Immature natural killer cell (primary cell): ENCODE results near the gene C12orf60. TPM values are rescaled to one million over a fixed set of nuclear protein-coding genes. Genes with fewer than 3 reads are reported as not detected.

Source experiments
- DNase-seq, 3 donors: peaks; one replicate each; pipeline ENCODE4 v3.0.0; 2022; ENCODE audit warnings: mixed read lengths in 1 of 3
- H3K27ac Mint-ChIP-seq, 6 donors: one replicate each; pipeline ENCODE4 v1.8.0; 2020; ENCODE audit warnings: mixed read lengths in 6 of 6, mild to moderate bottlenecking in 5 of 6, inconsistent platforms in 4 of 6, moderate library complexity in 3 of 6
- H3K27me3 Mint-ChIP-seq, 3 donors: one replicate each; pipeline ENCODE4 v1.8.0; 2020 to 2021; ENCODE audit warnings: low read depth in 3 of 3, mild to moderate bottlenecking in 3 of 3, mixed read lengths in 3 of 3, moderate library complexity in 3 of 3, inconsistent platforms in 1 of 3
- H3K36me3 Mint-ChIP-seq, 3 donors: one replicate each; pipeline ENCODE4 v1.8.0; 2020; ENCODE audit warnings: mixed read lengths in 3 of 3, inconsistent platforms in 2 of 3, mild to moderate bottlenecking in 2 of 3
- H3K4me1 Mint-ChIP-seq, 2 donors: one replicate each; pipeline ENCODE4 v1.8.0; 2020; ENCODE audit warnings: inconsistent platforms in 2 of 2, mild to moderate bottlenecking in 2 of 2, mixed read lengths in 2 of 2, moderate library complexity in 1 of 2
- H3K4me3 Mint-ChIP-seq, 5 donors: one replicate each; pipeline ENCODE4 v1.8.0; 2020; ENCODE audit warnings: mild to moderate bottlenecking in 5 of 5, mixed read lengths in 5 of 5, inconsistent platforms in 3 of 5, moderate library complexity in 3 of 5
- H3K9me3 Mint-ChIP-seq, 6 donors: one replicate each; pipeline ENCODE4 v1.8.0; 2020; ENCODE audit warnings: mild to moderate bottlenecking in 6 of 6, mixed read lengths in 6 of 6, inconsistent platforms in 4 of 6, moderate library complexity in 3 of 6
- polyA plus RNA-seq, 3 donors: library from polyadenylated mRNA; unstranded; fragments of 300-500 nt; fragmentation: Illumina TruSeq; gene quantifications; one replicate each; pipeline ENCODE4 v1.2.3, GENCODE V29; 2021

Gene C12orf60
- polyA plus RNA-seq, 3 donors from 2014 or later: 0.57 to 1.1 TPM; not detected in 1

DNA sequence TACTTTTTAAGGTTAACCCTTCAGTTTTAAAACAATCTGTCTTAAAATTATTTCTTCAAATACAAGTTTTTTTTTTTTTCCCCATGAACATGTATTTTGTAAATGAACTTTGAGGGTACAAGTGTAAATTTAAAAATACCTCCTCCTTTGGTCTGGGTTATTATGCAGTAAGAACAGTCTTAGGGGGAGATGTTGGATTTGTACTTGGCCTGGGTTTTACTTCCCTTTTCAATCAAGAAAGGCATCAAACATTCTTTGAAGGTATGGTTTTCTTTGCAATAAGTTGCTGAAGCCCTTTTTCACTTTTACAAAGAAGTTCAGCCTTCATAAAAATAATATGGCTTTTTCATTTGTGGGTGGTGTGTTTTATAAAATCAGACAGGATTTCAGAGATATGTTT is 20.7 kb upstream of the C12orf60 start:
- H3K9me3 Mint-ChIP-seq: no peaks in the 10 kb centered on the region
- no peak overlapping the region for H3K4me3 Mint-ChIP-seq
- H3K4me1 Mint-ChIP-seq: no peaks in the 10 kb centered on the region
- H3K27me3 Mint-ChIP-seq: peaks cover 0 to 3% (median 3%) of the 10 kb centered on the region in 3 donors
- no peak for DNase-seq
- no peak overlapping the region for H3K27ac Mint-ChIP-seq
- H3K36me3 Mint-ChIP-seq: peaks cover 8 to 26% (median 11%) of the 10 kb centered on the region in 3 donors

DNA sequence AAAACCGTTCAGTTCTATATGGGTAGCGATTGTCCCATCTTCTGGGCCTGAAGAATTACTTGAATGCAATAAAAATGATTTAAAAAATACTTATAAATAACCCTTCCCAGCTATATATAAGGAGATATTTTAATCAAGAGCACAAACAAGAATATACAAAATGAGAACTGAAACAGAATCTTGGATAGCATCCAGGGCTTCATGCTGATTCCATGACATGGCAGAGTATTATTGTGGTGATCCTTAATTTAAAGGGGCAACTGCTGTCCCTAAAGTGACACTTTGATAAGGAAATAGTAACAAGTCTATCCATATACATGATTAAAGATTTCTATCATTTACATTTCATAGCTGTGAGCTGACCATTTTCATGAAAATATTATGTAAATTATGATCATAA is 19.0 kb upstream of the C12orf60 start:
- no peaks in the 10 kb centered on the region for H3K4me1 Mint-ChIP-seq
- no peak overlapping the region for H3K4me3 Mint-ChIP-seq
- H3K27ac Mint-ChIP-seq: peak overlapping the region in 1 of 6 donors; percentile 57
- no peaks in the 10 kb centered on the region for H3K9me3 Mint-ChIP-seq
- no peak for DNase-seq
- peaks cover 12 to 40% (median 15%) of the 10 kb centered on the region in 3 donors for H3K36me3 Mint-ChIP-seq
- H3K27me3 Mint-ChIP-seq: peaks cover 0 to 3% (median 0%) of the 10 kb centered on the region in 3 donors

DNA sequence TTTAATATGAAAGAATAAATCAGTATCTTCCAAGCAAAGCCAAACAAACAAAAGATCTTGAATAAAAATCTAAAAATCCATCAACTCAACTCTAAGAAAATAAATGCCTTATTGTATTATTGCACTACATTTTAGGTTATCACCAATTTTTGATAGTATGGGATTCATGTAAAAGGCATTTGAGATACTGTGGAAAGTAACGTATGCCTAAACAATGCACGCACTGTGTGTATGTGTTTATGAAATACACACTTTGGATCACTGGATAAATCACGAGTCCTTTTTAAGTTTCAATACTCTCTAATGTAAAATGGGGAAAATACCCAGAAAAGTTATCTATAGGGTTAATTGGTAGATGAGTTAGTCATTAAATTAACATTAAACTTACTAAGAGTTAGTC is 17.9 kb upstream of the C12orf60 start:
- no peaks in the 10 kb centered on the region for H3K9me3 Mint-ChIP-seq
- no peaks in the 10 kb centered on the region for H3K4me1 Mint-ChIP-seq
- H3K4me3 Mint-ChIP-seq: no peak overlapping the region
- no peak overlapping the region for H3K27ac Mint-ChIP-seq
- peaks cover 22 to 51% (median 23%) of the 10 kb centered on the region in 3 donors for H3K36me3 Mint-ChIP-seq
- peaks cover 0 to 3% (median 0%) of the 10 kb centered on the region in 3 donors for H3K27me3 Mint-ChIP-seq
- no peak for DNase-seq

DNA sequence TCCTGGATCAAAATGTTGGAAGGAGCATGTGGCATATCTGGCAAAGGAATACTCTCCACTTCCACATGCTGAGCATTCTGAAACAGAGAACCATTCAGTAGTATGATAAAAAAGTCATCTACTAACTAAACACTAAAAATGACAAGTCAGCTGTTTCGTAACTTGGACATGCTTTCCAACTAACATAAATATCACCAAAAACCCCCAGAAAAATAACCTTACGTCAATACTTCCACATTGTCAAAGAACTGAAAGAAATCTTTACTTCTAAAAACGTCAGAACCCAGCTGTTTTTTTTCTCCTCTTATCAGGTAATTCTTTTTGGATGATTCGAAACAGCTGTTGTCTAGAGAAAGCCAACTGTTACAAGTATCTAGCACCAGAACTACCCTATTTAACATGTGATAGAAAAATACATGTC is 8.4 kb upstream of the C12orf60 start:
- H3K27ac Mint-ChIP-seq: peak overlapping the region in 1 of 6 donors; percentile 4
- peaks cover 22 to 58% (median 46%) of the 10 kb centered on the region in 3 donors for H3K36me3 Mint-ChIP-seq
- DNase-seq: no peak
- peaks cover 0 to 2% of the 10 kb centered on the region in 2 donors for H3K4me1 Mint-ChIP-seq
- H3K4me3 Mint-ChIP-seq: no peak overlapping the region
- no peaks in the 10 kb centered on the region for H3K9me3 Mint-ChIP-seq
- H3K27me3 Mint-ChIP-seq: peaks cover 0 to 3% (median 2%) of the 10 kb centered on the region in 3 donors

DNA sequence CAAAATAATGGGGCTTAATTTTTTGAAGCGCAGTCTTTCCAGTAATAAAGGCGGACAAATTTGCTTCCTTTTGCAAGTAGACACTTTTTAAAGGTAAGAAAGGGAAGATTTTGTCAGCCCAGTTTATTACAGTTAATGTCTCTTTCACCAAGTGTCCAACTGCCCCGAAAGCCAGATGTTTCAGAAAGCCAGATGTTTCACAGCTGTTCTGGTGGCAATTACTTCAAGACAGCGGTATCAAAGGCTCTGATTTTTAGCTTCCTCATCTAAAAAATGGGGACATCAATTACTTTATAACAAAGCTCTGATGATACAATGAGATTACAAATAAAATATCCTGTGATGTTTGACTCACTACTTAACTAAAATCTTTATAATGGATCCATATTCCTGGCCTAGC is 1.2 kb upstream of the C12orf60 start:
- no peak overlapping the region for H3K4me3 Mint-ChIP-seq
- H3K9me3 Mint-ChIP-seq: no peaks in the 10 kb centered on the region
- H3K27ac Mint-ChIP-seq: no peak overlapping the region
- DNase-seq: no peak
- H3K27me3 Mint-ChIP-seq: peaks cover 0 to 3% (median 0%) of the 10 kb centered on the region in 3 donors
- H3K36me3 Mint-ChIP-seq: peaks cover 0 to 16% (median 8%) of the 10 kb centered on the region in 3 donors
- peaks cover 0 to 5% of the 10 kb centered on the region in 2 donors for H3K4me1 Mint-ChIP-seq

GRCh38 chr12:14802721-14803010 is 804 bp upstream of the C12orf60 start:
- no peaks in the 10 kb centered on the region for H3K9me3 Mint-ChIP-seq
- H3K36me3 Mint-ChIP-seq: peaks cover 0 to 12% (median 5%) of the 10 kb centered on the region in 3 donors
- no peak overlapping the region for H3K4me3 Mint-ChIP-seq
- no peak overlapping the region for H3K27ac Mint-ChIP-seq
- peaks cover 0 to 2% (median 0%) of the 10 kb centered on the region in 3 donors for H3K27me3 Mint-ChIP-seq
- DNase-seq: no peak
- H3K4me1 Mint-ChIP-seq: peaks cover 0 to 5% of the 10 kb centered on the region in 2 donors

DNA sequence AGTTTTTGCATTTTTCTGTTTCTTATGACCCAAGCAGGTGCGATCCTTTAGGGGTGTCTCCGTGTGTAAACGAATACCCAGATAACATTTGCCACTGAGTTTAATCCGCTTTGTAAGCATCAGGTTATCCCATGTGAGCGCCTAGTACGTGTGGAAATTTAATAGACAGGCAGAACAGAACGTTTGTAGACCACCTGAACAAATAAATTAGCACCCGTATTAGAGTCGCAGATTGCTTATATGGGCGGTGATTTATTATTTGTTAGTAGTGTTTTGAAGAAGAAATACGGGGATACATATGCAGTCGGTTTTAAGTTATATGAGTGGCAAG is 325 bp downstream of the C12orf60 start:
- Mint-ChIP-seq H3K36me3 (peaks cover 0 to 8% (median 5%) of the 10 kb centered on the region in 3 donors), H3K27ac (no peak overlapping the region), H3K9me3 (no peaks in the 10 kb centered on the region), H3K4me1 (peaks cover 0 to 5% of the 10 kb centered on the region in 2 donors), H3K27me3 (peaks cover 0 to 2% (median 0%) of the 10 kb centered on the region in 3 donors), H3K4me3 (no peak overlapping the region)
- DNase-seq: no peak

- no peak overlapping the region for H3K27ac Mint-ChIP-seq
- H3K27me3 Mint-ChIP-seq: no peaks in the 10 kb centered on the region
- DNase-seq: no peak
- H3K9me3 Mint-ChIP-seq: no peaks in the 10 kb centered on the region
- H3K4me3 Mint-ChIP-seq: no peak overlapping the region
- no peaks in the 10 kb centered on the region for H3K36me3 Mint-ChIP-seq
- no peaks in the 10 kb centered on the region for H3K4me1 Mint-ChIP-seq
Observed at GRCh38 chr12:14810167-14810952, 6.9 kb downstream of the C12orf60 start.

DNA sequence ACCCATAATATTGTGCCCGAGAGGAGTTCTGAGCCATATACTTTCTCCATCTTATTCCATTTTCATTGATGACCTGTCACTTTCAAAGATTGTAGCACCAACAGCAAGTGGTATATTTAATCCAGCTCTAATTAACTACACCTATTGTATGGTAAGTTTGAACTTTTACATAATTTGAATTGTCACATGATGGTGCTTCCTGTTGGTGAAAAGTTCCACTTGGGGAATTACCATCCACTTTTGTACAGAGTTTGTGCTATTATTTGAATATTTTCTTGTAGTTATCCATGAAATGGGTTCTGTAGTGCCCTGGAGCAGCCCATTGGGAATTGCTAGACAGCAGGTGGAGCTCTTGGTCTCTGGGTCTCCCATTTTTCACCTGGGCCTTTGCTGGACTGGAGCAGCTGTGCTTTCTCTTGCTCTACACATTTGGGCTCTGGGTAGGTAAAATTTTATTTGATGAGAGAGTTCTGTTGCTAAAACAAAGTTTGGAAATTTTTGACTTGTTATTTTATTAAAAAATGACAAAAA is 7.5 kb downstream of the C12orf60 start:
- Mint-ChIP-seq H3K4me3 (no peak overlapping the region), H3K27me3 (no peaks in the 10 kb centered on the region), H3K9me3 (no peaks in the 10 kb centered on the region), H3K36me3 (no peaks in the 10 kb centered on the region), H3K4me1 (no peaks in the 10 kb centered on the region), H3K27ac (no peak overlapping the region)
- no peak for DNase-seq

- Mint-ChIP-seq H3K27ac (no peak overlapping the region), H3K27me3 (no peaks in the 10 kb centered on the region), H3K9me3 (no peaks in the 10 kb centered on the region), H3K36me3 (no peaks in the 10 kb centered on the region), H3K4me3 (no peak overlapping the region), H3K4me1 (no peaks in the 10 kb centered on the region)
- DNase-seq: no peak
Observed at GRCh38 chr12:14811486-14811885, 8.0 kb downstream of the C12orf60 start.

- H3K4me3 Mint-ChIP-seq: no peak within 1 kb of the TSS
Observed at GRCh38 chr12:14814014-14814413, 10.5 kb downstream of the C12orf60 start, which contains the start of gene SMCO3. SMCO3 (minus strand) TSS chr12:14814182; CDS start chr12:14806680, 7,502 bp downstream.

GRCh38 chr12:14824012-14824634 is 20.7 kb downstream of the C12orf60 start:
- Mint-ChIP-seq H3K27me3 (peaks cover 0 to 6% (median 3%) of the 10 kb centered on the region in 3 donors), H3K4me1 (no peaks in the 10 kb centered on the region), H3K4me3 (no peak overlapping the region), H3K9me3 (no peaks in the 10 kb centered on the region), H3K27ac (no peak overlapping the region), H3K36me3 (no peaks in the 10 kb centered on the region)
- no peak for DNase-seq

More at GRCh38 chr12:14814014-14814413, 10.5 kb downstream of the C12orf60 start, which contains the start of gene SMCO3:
- peaks cover 0 to 3% (median 0%) of the 10 kb centered on the region in 3 donors for H3K36me3 Mint-ChIP-seq
- H3K9me3 Mint-ChIP-seq: no peaks in the 10 kb centered on the region
- peaks cover 0 to 6% (median 2%) of the 10 kb centered on the region in 3 donors for H3K27me3 Mint-ChIP-seq
- no peak within 1 kb of the TSS for H3K27ac Mint-ChIP-seq
- no peaks in the 10 kb centered on the region for H3K4me1 Mint-ChIP-seq
- DNase-seq: no peak

- peaks cover 0 to 6% (median 3%) of the 10 kb centered on the region in 3 donors for H3K27me3 Mint-ChIP-seq
- no peaks in the 10 kb centered on the region for H3K4me1 Mint-ChIP-seq
- no peaks in the 10 kb centered on the region for H3K9me3 Mint-ChIP-seq
- DNase-seq: no peak
- no peaks in the 10 kb centered on the region for H3K36me3 Mint-ChIP-seq
- H3K4me3 Mint-ChIP-seq: no peak overlapping the region
- H3K27ac Mint-ChIP-seq: no peak overlapping the region
Observed at GRCh38 chr12:14825256-14825655, 21.8 kb downstream of the C12orf60 start.

GRCh38 chr12:14826491-14826890 is 23.0 kb downstream of the C12orf60 start:
- Mint-ChIP-seq H3K4me1 (no peaks in the 10 kb centered on the region), H3K36me3 (no peaks in the 10 kb centered on the region), H3K9me3 (no peaks in the 10 kb centered on the region), H3K27ac (no peak overlapping the region), H3K4me3 (no peak overlapping the region), H3K27me3 (peaks cover 0 to 3% (median 3%) of the 10 kb centered on the region in 3 donors)
- DNase-seq: no peak
